Nephron (organoid): ENCODE measurements around the gene SSX2IP.

Source experiments
- H3K27ac Mint-ChIP-seq, 3 experiments: 2 replicates each; pipeline ENCODE4 v1.8.0; 2020; ENCODE audit warnings: mixed read lengths in 3 of 3, mild to moderate bottlenecking in 2 of 3, moderate library complexity in 1 of 3
- H3K27me3 Mint-ChIP-seq: 2 replicates; pipeline ENCODE4 v1.8.0; 2021; ENCODE audit warnings: low read depth, mild to moderate bottlenecking, moderate library complexity, mixed read lengths
- H3K36me3 Mint-ChIP-seq: 2 replicates; pipeline ENCODE4 v1.8.0; 2020; ENCODE audit warnings: low read depth, mixed read lengths
- H3K4me1 Mint-ChIP-seq: 2 replicates; pipeline ENCODE4 v1.8.0; 2020; ENCODE audit warnings: mixed read lengths
- H3K4me3 Mint-ChIP-seq, 3 experiments: 2 replicates each; pipeline ENCODE4 v1.8.0; 2020; ENCODE audit warnings: mild to moderate bottlenecking in 3 of 3, mixed read lengths in 3 of 3, moderate library complexity in 2 of 3
- H3K9me3 Mint-ChIP-seq: 2 replicates; pipeline ENCODE4 v1.8.0; 2020; ENCODE audit warnings: mixed read lengths
- CTCF ChIP-seq, 3 experiments: fragments of 200-600 bp; sonication (generic); IDR thresholded peaks; one replicate each; pipeline ENCODE4 v1.5.0; 2021; ENCODE audit warnings: antibody characterized with exemption in 3 of 3; ENCODE audit not compliant: unreplicated experiment in 3 of 3

Gene SSX2IP

GRCh38 chr1:84632673-84633434, 57.4 kb downstream of the SSX2IP start:
- H3K4me1 Mint-ChIP-seq = peaks cover 8% of the 10 kb centered on the region
- peak overlapping the region; percentile 57 to 91 (median 78) for H3K27ac Mint-ChIP-seq
- no peak for TF ChIP-seq CTCF (IDR thresholded peaks at IDR 0.05; ENCODE audit: unreplicated experiment in 3 of 3)
- H3K9me3 Mint-ChIP-seq = no peaks in the 10 kb centered on the region
- peaks cover 6% of the 10 kb centered on the region for H3K27me3 Mint-ChIP-seq
- no peaks in the 10 kb centered on the region for H3K36me3 Mint-ChIP-seq
- no peak overlapping the region for H3K4me3 Mint-ChIP-seq

GRCh38 chr1:84632137-84632536, 58.1 kb downstream of the SSX2IP start:
- Mint-ChIP-seq H3K4me1 (peaks cover 8% of the 10 kb centered on the region), H3K4me3 (no peak overlapping the region), H3K27ac (peak overlapping the region in 1 of 3 experiments; percentile 91), H3K9me3 (no peaks in the 10 kb centered on the region), H3K36me3 (no peaks in the 10 kb centered on the region), H3K27me3 (peaks cover 7% of the 10 kb centered on the region)
- no peak for TF ChIP-seq CTCF (IDR thresholded peaks at IDR 0.05; ENCODE audit: unreplicated experiment in 3 of 3)

GRCh38 chr1:84624876-84625275, 65.4 kb downstream of the SSX2IP start:
- Mint-ChIP-seq H3K36me3 (no peaks in the 10 kb centered on the region), H3K9me3 (no peaks in the 10 kb centered on the region), H3K4me1 (peaks cover 2% of the 10 kb centered on the region), H3K27ac (no peak overlapping the region), H3K27me3 (peaks cover 14% of the 10 kb centered on the region), H3K4me3 (no peak overlapping the region)
- TF ChIP-seq CTCF (IDR thresholded peaks at IDR 0.05; ENCODE audit: unreplicated experiment in 3 of 3) = no peak

- Mint-ChIP-seq H3K4me1 (peaks cover 9% of the 10 kb centered on the region), H3K36me3 (no peaks in the 10 kb centered on the region), H3K27ac (no peak overlapping the region)
These were observed 68.7 kb downstream of the SSX2IP start for GRCh38 chr1:84621553-84621952.

GRCh38 chr1:84620720-84621313, 69.4 kb downstream of the SSX2IP start:
- Mint-ChIP-seq H3K4me3 (peak overlapping the region; percentile 84 to 90 (median 88)), H3K27me3 (peaks cover 15% of the 10 kb centered on the region), H3K4me1 (peaks cover 9% of the 10 kb centered on the region), H3K27ac (peak overlapping the region in 1 of 3 experiments; percentile 78), H3K9me3 (no peaks in the 10 kb centered on the region), H3K36me3 (no peaks in the 10 kb centered on the region)
- peak; percentile 97 to 99 (median 99) for TF ChIP-seq CTCF (IDR thresholded peaks at IDR 0.05; ENCODE audit: unreplicated experiment in 3 of 3)

More at GRCh38 chr1:84621553-84621952, 68.7 kb downstream of the SSX2IP start:
- Mint-ChIP-seq H3K4me3 (peak overlapping the region in 1 of 3 experiments; percentile 29), H3K27me3 (peaks cover 15% of the 10 kb centered on the region), H3K9me3 (no peaks in the 10 kb centered on the region)
- TF ChIP-seq CTCF (IDR thresholded peaks at IDR 0.05; ENCODE audit: unreplicated experiment in 3 of 3) = no peak
